Measurements from ENCODE around the gene NAP1L4.
"Not testable (repeated sequence)": the region's sequence is repeated elsewhere in the genome, so short reads cannot be mapped to it uniquely, and the experiment has no call there.

NAP1L4 gene

DNA sequence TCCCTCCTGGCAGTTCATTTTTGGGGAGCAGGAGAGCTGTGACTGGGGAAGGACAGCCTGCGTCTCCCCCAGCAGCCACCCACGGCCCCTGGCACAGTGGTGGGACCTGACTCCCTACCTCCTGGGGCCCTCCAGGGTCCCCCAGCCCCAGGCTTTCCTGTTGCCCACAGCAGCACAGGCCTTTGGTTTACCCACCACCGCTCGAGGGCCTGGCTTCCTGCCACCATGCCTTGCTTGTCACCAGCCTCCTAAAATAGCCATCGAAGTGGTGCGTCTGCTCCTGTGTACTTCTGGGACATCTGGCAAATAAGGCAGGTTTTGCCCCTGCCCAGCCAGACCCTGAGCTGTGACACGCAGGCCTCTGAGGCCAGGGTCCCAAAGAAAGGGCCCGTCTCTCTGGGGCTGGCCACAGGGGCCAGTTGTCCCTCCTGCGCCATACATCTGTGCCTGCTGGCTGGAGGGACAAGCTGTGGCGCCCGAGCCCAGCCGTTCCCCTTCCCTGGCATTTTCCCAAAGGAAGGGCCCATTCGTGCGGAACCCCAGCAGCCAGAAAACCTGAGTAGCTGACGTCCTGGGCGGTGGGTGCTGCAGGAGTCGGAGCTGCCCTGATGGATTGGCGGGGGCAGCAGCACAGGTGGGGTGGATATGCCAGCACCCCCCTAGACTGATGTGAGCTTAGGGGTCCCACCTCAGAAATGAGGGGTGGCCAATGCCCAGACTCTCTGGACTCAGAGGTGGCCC, 77.5 kb downstream of the NAP1L4 start:
- DNase-seq (ENCODE audit: extremely low spot score, insufficient read length, low read depth) (no peak), FAIRE-seq (no peak)

DNA sequence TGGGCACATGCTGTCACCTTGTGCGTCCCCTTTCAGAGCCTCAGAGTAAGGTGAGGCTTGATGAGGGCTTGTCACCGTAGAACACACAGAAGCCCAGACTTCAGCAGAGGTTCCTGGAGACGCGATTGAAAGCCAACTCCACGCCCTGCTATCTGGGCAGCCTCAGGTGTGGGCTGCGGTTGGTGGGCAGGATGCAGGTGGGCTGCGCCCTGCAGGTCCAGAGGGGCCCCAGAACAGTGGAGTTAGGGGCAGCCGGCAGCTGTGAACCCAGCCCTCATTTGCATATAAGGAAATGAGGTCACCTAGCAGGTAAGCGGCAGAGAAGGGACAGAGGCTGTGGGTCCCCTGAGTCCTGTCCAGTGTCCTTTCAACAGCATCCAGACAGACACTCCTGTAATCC, 78.4 kb downstream of the NAP1L4 start:
- DNase-seq (ENCODE audit: extremely low spot score, insufficient read length, low read depth): no peak
- FAIRE-seq: no peak

DNA sequence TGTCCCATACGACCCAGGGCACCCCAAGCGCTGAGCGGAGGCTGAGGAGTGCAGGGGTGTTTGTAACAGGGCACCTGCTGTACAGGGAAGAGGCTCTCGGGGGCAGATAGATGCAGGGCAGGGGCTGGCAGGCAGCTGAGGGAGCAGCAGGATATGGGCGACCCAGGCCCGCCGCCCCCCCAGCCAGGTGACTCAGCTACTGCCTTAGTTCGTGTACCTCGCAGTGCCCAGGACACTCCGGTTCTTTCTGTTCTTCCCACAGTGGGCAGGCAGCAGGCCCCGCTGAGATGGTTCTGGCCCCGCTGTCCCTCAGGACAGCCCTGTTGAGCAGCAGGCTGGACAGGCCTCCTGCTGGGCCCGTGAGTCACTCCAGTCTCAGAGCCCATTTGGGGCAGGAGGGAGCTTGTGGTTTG, 79.1 kb downstream of the NAP1L4 start:
- DNase-seq (ENCODE audit: extremely low spot score, insufficient read length, low read depth) (no peak), FAIRE-seq (no peak)

DNA sequence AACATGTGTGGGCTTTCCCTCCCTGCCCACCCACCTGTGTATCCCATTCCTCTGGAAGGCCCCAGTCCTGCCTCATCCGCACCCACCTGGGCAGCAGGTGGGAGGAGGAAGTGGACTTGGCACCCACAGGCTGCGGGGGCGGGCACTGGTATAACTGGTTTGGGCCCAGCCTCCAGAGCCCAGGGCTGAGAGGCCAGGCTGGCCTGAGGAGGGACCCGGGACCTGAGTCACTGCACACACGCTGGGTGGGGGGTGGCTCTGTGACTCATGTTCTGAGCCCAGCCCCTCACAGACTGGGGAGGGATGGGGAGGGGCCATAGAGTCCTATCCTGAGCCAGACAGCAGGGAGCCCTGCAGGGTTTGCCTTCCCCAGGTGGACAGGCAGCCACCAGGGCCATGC, 79.6 kb downstream of the NAP1L4 start:
- no peak for FAIRE-seq
- DNase-seq (ENCODE audit: extremely low spot score, insufficient read length, low read depth): no peak

DNA sequence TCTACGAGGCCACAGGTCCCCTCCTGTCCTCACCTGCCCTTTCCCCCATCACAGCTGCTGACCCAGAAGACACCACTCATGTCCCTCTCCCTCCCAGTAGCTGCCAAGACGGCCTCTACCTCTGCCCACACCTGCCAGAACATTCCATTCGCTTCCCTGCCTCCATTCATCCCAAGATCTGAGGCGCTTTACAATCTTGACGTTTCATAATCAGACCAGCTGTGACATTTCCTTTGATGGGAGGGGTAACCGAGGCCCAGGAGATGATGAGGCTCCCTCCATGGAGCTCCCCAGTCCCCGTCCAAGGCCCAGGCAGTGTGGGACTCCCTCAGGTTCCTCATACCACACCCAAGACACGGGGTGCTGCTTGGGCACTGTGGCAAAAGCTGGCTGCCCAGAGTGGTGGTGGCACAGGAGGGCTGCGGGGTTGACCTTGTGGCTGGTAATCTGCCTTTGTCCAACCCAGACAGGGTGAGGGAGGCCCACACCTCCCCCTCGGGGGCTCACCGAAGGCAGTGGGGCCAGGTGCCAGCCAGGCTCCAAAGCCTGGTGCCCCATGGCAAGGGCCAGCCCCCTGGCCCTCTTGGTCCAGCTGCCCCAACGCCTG, 80.2 kb downstream of the NAP1L4 start:
- FAIRE-seq (no peak), DNase-seq (ENCODE audit: extremely low spot score, insufficient read length, low read depth) (no peak)

DNA sequence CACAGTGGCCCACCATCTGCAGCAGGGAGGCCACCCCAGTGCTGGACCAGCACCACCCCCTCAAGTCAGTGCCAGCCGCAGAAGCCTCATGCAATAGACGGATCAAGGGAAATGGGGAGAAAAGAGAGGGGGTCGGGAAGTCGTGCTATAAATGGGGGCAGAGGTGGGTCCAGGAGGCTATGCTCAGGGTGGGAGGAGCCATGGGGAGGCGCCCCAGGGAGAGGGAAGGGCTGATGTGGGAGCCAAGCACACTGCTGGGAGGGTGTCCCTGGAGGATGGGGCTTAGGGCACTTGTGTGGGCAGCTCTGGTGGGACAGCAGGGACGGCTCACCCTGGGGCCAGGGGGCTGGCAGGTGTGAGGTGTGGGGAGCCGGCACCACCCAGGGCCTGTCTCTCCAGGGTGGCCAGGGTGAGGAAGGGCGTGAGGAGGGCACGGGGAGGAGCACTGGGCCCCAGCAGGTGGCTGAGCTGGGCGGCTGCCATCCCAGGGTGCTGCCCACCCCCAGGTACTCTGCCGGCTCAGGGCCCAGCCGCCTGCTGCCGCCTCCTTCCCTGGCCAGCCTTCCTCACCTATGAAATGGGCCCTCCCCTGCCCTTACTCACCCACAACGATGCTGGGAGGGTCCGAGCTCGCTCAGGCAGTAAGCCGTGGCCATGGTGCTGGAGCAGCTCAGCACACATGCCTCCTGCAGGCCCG, 80.9 kb downstream of the NAP1L4 start:
- FAIRE-seq (no peak), DNase-seq (ENCODE audit: extremely low spot score, insufficient read length, low read depth) (no peak)

DNA sequence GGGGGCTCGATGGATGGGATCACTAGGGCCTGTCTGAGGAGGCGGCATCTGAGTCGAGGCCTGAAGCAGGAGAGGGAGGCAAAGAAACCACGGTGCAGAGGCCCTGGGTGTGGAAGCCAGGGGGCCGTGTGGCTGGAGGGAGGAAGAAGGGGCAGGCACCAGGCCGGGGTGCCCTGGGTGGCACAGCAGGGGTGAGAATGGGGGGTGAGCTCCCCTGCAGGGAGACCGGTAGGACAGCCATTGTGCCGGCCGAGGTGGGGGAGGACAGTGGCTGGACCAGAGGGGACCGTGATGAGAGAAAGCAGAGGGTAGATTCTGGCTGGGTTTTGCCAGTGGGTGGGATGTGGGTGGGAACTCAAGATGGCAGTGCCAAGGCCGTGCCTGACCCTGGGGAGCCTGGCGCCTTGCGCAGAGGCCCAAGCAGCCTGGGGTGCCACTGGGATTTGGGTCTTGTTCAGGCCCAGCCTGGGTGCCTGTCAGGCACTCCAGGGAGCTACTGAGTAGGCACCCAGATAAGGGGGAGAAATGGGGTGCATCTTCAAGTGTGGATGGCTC, 81.7 kb downstream of the NAP1L4 start:
- DNase-seq (ENCODE audit: extremely low spot score, insufficient read length, low read depth) (no peak), FAIRE-seq (no peak)

DNA sequence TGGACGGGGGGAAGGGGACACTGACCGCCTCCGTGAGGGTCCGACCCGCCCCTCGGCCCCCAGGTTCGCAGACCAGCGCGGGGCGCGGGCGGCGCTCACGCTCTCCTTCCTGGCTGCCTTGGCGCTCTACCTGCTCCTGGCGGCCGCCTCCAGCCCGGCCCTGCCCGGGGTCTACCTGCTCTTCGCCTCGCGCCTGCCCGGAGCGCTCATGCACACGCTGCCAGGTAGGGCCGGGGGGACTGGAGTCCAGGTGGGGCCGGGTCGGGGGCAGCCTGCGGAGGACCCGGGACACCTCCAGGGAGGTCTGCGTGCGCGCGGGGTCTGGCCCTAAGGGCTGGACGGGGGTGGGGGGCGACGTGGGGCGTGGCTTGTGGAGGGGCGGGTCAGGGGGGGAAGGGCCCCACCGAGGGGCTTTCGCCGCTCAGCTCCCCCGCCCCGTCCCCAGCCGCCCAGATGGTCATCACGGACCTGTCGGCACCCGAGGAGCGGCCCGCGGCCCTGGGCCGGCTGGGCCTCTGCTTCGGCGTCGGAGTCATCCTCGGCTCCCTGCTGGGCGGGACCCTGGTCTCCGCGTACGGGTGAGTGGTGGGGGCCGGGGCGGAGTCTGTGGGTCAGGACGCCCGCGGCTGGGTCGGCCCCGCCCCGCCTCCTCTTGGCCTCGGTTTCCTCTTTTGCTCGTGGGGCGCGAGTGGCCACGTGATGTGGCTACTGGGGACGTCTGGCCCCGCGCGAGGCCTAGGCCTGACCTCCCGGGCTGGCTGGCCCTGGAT, 82.8 kb downstream of the NAP1L4 start:
- FAIRE-seq: no peak
- DNase-seq (ENCODE audit: extremely low spot score, insufficient read length, low read depth): no peak

DNA sequence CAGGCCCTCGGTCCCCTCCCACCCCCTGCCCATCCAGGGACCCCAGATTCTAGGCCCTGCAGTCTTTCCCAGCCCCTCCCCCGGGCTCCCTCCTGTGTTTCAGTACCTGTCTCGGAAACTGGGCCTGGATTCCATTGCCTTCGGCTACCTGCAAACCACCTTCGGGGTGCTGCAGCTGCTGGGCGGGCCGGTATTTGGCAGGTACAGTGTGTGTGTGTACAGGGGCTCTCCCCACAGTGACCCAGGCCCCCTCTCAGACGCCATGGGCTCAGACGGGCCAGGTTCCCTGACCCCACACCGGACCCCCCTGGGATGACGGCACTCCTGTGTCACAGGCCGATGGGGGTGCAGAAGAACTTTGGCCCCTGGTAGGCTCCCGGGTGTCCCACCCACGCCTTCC, 84.0 kb downstream of the NAP1L4 start:
- DNase-seq (ENCODE audit: extremely low spot score, insufficient read length, low read depth) (no peak), FAIRE-seq (no peak)

DNA sequence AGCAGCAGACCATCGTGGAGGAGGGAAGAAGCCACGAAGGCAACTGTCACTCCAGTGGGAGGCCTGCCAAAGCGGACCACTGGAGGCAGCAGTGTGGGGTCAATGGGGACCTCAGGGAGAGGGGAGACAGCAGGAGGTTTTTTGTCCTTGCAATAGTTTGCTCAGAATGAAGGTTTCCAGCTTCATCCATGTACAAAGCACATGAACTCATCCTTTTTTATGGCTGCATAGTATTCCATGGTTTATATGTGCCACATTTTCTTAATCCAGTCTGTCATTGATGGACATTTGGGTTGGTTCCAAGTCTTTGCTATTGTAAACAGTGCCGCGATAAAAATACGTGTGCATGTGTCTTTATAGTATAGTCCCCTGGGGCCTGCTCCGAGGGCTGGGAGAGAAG, 86.8 kb downstream of the NAP1L4 start:
- not testable (repeated sequence) for FAIRE-seq; DNase-seq (ENCODE audit: extremely low spot score, insufficient read length, low read depth)

DNA sequence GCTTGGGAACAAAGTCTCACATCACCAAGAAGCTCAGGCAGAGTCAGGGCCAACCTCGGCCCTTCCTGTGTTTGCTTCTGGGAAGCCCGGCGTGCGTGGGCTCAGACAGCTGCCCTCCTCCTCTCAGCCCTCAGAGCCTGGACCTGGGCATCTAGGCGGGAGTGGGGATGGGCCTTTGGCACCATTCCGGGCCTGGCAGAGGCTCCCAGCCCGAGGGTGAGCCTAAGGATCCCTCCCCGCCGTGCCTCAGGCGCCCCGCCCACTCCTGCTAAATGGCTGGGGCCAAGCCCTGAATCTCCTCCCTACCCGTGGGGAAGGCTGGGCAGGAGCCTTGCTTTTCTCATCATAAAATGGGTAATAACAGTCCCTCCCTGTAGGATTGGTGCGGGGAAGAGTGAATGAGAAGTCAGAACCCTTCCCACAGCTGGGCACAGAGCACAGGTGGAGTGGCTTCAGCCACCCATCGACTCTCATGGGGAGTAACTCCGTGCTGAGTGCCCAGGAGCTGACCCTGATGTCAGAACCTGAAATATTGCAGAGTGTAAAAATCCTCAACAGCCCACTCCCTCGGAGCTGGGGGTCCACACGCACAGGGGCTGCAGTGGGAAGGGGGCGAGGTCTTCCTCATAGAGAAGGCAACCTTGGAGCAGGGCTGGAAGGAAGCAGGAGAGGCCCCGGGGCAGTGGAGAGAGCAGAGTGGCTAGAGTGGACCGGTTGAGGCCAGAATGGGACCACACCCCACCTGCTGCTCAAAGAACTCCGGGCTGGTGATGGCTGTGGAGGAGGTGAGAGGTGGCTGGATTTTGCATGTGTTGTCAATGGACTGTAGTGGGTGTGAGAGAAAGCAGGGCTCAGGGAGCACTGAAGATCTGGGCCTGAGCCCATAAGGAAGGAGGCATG, 87.7 kb downstream of the NAP1L4 start:
- DNase-seq (ENCODE audit: extremely low spot score, insufficient read length, low read depth) (no peak), FAIRE-seq (no peak)

DNA sequence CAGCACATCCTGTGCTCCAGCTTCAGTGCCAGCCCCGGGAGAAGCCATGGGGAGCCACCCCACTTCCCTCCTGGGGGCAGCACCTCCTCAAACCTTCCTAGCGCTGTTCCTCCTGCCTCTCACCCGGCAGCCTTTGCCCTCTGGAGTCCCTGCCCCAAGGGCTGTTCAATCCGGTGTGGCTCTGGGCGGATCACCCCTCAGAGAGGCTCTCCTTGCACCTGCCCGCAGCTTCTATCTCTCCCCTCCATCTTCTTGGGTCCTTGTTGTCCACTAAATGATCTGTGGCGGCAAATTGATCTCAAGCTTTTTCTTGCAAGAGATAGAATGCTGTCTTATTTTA, 88.5 kb downstream of the NAP1L4 start:
- FAIRE-seq (no peak), DNase-seq (ENCODE audit: extremely low spot score, insufficient read length, low read depth) (no peak)

DNA sequence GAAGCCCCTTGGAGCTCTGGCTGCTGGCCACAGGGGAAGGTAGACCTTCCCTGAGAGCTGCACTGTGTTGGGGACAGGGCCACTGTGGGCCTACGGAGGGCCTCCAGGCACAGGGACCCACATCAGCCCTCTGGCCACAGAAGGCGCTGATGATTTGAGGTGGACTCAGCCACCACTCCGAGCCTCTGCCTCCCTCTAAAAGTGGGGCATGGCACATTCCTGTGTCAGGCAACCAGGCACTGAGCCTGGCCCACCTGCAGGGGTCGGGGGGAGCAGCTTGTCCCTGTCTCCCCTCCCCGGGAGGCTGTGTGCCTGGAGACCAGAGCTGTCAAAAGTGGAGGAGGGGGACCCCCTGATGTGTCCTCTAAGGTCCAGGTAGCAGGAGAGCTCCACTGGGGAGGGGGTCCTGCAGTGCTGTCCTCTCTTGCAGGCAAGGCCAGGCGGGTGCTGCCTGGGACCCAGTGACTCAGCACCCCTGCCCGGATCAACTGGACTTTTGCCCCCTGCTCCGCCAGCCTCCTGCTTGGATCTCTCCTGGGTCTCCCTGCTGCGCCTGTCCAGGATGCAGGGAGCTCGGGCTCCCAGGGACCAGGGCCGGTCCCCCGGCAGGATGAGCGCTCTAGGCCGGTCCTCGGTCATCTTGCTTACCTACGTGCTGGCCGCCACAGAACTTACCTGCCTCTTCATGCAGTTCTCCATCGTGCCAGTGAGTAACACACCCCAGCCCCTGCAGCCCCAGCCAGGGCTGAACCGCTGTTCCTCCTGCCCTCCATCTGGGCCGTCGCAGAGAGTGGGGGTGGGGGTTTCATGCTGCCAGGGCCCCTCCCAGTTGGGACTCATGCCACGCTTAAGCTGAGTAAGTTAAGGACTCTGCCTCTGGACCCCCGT, 89.1 kb downstream of the NAP1L4 start:
- DNase-seq (ENCODE audit: extremely low spot score, insufficient read length, low read depth) (no peak), FAIRE-seq (no peak)

DNA sequence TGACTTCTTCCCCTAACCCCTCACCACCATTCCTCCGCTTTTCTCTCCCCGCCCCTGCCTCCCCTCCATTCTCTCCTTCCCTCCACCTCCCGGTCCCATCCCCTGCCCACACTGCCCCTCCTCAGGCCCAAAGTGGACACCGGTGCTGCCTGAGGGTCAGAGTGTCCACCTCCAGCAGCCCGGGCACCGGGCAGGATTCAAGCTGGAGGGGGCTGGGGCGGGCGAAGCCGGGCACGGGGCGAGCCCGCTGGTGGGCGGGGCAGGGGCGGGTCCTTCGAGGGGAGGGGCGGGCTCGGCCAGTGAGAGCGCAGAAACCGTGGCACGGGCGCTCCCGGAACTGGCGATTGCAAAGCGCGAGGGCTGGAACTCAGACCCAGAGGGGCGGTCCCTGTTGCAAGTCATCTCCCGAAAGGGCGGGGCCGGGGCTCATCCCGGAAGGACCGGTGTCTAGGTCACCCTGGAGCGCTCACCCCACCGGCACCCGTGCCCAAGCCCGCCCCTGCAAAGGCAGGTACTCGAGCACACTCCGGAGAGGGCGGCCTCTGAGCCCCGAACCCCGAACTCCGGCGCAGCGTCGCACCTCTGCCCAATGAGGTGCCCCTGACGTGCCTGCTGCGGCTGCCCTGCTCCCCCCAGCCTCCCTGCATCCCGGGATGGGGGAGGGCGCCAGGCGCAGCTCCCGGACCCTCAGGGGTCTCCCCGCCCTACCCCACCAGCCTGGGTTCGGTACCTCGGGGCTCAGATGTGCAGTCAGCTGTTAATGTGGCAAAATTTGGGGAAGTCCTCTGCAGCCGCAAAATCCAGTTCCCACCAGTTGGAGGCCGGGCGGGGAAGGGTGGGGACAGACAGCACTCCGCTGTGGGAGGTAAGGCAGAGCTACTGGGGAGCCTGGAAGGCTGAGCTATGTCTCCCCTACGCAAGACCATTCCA, 90.0 kb downstream of the NAP1L4 start:
- DNase-seq (ENCODE audit: extremely low spot score, insufficient read length, low read depth) (peak; percentile 95), FAIRE-seq (peak; percentile 89)

DNA sequence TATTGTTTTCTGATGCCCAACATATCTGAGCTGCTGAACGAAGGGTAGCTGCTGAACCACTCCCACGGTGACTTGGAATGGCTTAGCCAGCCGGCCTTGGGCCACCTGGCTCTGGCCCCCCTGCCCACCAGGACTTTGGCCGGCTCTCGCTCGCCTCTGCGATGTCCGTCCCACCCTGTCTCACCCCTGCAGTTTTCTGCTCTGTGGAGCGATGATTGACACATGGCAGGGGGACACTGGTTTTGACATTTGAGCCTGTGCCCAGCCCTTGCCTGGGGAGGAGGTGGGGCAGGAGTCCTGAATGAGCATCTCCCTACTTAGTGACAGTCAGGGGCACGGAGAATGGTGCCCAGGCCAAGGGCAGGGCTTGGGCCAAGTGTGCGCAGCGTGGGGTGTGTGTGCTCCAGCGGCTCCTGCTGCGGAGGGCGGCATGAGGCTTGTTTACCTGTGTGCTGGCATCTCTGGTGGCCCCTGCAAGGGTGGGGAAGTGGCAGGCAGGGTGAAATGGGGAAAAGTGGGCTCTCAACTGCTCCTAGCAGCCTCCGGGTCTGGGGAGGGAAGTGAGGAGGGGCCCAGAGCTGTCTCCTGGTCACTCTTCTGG, 90.8 kb downstream of the NAP1L4 start:
- no peak for DNase-seq (ENCODE audit: extremely low spot score, insufficient read length, low read depth)

DNA sequence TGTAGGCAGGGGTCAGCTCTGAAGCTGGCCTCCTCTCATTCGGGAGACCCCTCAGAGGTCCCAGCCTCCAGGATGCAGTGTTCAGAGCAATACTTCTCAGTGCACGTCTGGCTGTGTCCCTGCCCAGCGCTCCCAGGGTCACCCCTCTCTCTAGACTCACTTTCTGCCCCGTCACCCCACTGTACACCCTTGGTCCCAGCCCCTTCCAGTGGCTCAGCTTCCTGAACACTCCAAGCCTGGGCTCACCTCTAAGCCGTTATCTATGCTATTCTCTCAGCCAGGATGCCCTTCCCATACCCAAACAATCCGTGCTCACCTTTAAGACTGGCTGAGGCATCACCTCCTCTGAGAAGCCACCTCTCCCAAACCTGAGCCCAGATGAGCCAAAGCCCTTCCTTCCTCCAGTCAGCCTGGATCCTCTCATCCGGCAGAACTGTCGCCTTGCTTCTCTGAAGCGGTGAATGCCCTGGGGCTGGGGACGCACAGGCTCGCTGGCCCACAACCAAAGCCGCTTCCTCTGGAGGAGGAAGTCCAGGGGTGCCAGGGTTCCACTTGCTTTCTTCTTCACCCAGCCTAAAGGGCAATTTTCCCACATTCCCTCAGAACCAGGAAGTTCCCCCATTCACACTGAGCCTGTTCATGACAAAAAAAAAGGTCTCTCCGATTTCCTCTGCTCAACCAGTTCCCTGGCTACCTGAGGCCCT, 92.9 kb downstream of the NAP1L4 start:
- DNase-seq (ENCODE audit: extremely low spot score, insufficient read length, low read depth): no peak

More for the DNA sequence above, 90.8 kb downstream of the NAP1L4 start:
- FAIRE-seq: no peak

More for the DNA sequence above, 92.9 kb downstream of the NAP1L4 start:
- no peak for FAIRE-seq

Measured in GM18507 (cell line).